Activated CD8-positive, alpha-beta memory T cell treated with anti-CD3 and anti-CD28 coated beads for 36 hours (primary cell): ENCODE results near the gene IGFL4. TPM values are rescaled to one million over a fixed set of nuclear protein-coding genes. Genes with fewer than 3 reads are reported as not detected.
"Not testable (repeated sequence)": the region's sequence is repeated elsewhere in the genome, so short reads cannot be mapped to it uniquely, and the experiment has no call there.

Experiments used
- CTCF ChIA-PET: fragments of 350-600 bp; sonication (Branson Sonifier 250); formaldehyde crosslinking; loops from one replicate; lab custom pipeline; 2021; ENCODE audit warnings: antibody characterized with exemption; lab: Charles Lee
- POLR2A ChIA-PET: fragments of 350-600 bp; sonication (Branson Sonifier 250); formaldehyde crosslinking; loops from one replicate; lab custom pipeline; 2021; ENCODE audit warnings: antibody characterized with exemption; lab: Charles Lee
- total RNA-seq, 2 experiments: library from RNA; stranded (reverse); gene quantifications; one replicate each; pipeline ENCODE4 v1.2.3, GENCODE V29; 2021

Gene IGFL4
- not detected for total RNA-seq

DNA sequence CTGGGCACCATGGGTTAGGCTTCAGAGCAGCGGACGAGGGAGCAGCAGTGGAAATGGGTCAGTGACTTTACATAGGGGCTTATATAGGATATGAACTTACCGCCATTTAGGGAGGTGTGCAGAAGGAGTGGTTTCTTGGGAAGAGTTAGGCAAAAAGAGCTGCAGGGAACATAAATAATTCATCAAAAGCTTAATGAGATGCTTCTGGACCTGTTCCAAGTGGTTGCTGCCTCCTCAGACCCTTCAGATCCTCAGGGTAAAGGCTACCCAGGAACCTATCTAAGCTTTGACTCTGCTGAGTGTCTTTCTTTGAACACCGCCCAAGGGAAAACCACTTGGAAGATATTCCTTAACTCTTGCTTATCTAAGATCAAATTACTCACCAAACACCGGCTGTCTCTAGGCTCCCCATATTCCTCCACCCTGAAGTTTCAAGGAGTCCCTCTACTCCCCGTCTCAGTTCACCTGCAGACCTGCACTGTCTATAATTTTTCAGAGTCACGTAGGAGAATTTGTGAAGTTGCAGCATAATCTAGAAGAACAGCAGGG lies at the start of gene IGFL4:
IGFL4 (minus strand) TSS at position 51 of the 549 bp plus-strand sequence; CDS start at position 11, 40 bp downstream.
- POLR2A ChIA-PET: no interaction called here
- CTCF ChIA-PET: interaction anchor here (1.1 to 2.0 kb wide), 2 partner anchors 13 to 36 kb away, joined by 4 to 5 read pairs; no protein-coding TSS in a partner anchor

DNA sequence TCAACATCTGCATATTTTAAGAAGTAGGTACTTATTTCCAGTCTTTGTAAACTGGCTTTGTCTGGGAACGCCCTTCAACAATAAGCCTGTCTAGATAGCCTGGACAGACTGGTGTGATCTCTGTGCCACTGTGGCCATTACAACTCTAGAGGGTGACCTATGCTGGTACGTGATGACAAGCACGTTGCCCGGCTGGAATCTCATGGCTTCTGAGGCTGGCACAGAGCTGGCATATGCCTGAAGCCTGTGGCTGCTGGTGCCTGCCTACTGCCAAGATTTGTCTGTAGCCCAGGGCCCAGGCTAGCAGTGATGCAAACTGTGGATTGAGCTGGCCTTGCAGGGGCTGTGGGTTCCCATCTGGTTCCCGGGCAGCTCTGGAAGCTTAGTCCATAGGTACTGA lies 49.6 kb upstream of the IGFL4 start:
- POLR2A ChIA-PET: no interaction called here
- CTCF ChIA-PET: interaction anchor here (0.7 to 1.3 kb wide), 2 partner anchors 8 to 12 kb away, joined by 3 read pairs; no protein-coding TSS in a partner anchor

DNA sequence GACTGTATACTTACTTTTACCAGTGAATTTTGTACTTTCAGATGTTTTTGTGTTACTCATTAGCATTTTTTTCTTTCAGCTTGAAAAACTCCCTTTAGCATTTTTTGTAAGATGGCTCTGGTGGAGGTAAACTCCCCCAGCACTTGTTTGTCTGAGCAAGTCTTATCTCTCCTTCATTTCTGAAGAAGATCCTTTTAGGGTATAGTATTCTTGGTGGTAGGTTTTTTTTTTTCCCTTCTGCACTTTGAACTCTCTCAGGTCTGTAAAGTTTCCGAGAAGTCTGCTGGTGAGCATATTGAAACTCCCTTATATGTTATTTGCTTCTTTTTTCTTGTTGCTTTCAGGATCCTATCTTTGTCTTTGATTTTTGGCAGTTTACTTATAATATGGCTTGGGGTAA lies 48.6 kb upstream of the IGFL4 start:
- ChIA-PET CTCF (interaction anchor here (0.7 kb wide), 1 partner anchor 11 kb away, joined by 3 read pairs; no protein-coding TSS in a partner anchor), POLR2A (no interaction called here)

DNA sequence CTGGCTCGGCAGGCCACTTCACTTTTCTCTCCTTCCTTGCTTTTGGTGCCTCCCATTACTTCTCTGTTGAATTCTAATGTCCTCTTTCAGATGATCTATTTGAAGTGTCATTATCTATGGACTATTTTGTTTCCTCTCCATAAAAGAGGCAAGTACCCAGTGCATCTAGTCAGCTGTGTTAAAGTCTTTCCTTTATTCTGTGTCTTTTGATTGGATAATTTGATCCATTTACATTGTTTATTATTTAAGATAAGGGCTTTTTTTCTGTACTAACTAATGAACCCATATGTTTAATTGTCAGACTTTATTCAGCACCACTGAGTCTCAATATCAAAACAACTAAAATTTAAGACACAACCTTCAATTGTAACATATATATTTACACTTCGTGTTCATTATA lies 47.3 kb upstream of the IGFL4 start:
- CTCF ChIA-PET: interaction anchor here (1.0 kb wide), 1 partner anchor 9 kb away, joined by 3 read pairs; no protein-coding TSS in a partner anchor
- POLR2A ChIA-PET: no interaction called here

DNA sequence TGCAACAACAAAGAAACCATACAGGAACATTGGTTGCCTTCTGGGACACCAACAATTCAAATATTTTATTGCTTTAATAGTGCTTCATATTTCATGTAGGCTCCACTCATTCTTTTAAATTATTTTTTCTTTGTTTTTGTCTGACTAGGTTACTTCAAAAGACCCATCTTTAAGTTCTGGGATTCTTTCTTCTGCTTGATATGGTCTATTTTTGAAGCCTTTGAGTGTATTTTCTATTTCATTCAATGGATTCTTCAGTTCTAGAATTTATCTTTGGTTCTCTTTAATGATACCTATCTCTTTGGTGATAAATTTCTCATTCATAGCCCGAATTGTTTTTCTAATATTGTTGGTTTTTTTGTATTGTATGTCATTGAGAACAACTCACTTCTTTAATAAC lies 45.1 kb upstream of the IGFL4 start:
- ChIA-PET POLR2A (no interaction called here), CTCF (no interaction called here)

DNA sequence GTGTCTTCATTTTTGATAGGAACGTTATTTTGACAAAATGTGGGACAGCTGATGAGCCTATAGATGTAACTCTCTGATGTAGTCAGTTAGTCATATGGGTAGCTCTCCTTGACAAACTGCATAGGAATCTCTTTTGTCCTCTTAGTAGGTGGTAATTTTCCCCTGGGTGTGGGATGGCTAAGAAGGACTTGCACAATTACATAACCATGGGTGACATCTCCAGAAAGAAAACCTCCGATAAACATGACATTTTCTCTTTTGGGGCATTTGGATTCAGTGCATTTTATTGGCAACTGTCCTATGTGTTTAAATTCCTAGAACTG lies 41.9 kb upstream of the IGFL4 start:
- ChIA-PET POLR2A (no interaction called here), CTCF (interaction anchor here (0.7 to 1.7 kb wide), 4 partner anchors 8 to 183 kb away, joined by 3 to 8 read pairs (median 3); no protein-coding TSS in a partner anchor)

DNA sequence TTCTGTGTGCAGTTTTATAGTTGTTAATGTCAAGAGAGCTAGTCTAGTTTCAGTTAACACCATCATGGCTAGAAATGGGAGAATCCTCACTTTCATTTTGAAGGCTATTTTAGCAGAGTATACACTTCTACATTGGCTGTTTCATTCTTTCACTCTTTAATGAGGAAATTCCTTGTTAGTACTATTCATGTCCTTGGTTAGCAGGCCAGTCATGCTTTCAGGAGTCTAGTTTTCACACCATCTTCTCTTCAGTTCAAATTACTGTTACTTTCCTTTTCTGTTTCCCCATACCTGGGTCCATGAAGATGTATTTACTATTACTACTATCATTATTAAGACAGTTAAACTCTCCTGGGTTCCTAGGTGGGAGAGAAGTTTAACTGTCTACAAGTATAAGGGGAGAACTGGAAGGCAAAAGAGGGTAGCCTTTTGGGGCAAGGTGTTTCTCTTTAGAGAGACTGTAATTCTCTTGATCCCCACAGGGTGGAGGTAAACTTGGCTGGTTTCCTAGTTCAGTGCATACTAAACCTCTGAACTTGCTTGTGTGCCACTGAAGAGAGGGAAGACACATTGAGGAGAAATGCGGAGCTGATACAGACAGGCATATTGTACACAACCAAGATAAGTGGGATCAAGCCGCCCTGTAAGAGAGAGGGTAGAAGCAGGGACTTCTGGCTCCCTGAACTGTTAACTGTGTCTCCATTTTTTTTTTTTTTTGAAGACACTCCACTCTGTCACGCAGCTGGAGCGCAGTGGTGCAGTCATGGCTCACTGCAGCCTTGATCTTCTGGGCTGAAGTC lies 41.3 kb upstream of the IGFL4 start:
- ChIA-PET POLR2A (no interaction called here), CTCF (interaction anchor here (0.6 to 1.7 kb wide), 6 partner anchors 8 to 199 kb away, joined by 3 to 8 read pairs (median 3); no protein-coding TSS in a partner anchor)

DNA sequence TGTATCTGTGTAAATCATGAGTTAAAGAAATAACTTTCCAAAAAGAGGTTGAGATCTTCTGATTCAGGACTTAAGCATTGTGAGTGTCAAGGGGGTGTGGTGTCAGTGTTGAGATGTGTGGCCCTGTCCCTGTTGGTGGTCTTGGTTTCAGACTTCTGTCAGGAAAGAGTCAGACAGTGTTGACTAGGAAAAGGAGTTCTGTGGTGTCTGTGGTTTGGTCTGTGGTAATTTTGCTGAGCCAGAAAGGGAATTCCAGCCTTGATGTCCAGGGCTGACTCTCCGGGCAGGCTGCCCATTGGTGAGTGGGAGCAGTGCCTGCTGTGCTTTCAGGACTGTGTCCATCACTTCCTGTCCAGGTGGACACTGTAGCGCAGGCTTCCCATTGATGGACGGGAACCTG lies 39.8 kb upstream of the IGFL4 start:
- ChIA-PET CTCF (interaction anchor here (1.0 kb wide), 1 partner anchor 51 kb away, joined by 4 read pairs; no protein-coding TSS in a partner anchor), POLR2A (no interaction called here)

DNA sequence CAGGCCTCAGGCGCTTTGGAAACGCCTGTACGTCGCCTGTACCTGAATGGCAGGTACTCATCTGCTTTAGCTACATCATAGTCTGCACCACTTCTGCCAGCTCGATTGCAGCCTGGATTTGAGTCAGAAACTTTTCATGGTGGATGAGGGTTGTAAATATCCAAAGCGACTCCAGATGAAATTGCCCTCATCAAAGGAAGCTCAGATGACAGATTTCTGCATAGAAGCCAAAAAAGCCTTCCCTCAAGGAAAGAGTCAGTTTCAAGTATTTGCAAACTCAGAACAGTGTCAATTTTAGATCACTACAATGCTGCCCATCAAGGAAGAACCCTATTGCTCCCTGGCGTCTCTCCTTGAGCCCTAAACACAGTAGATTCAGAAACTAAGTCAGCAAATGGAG lies 38.8 kb upstream of the IGFL4 start:
- ChIA-PET POLR2A (no interaction called here), CTCF (interaction anchor here (0.9 to 1.3 kb wide), 3 partner anchors 9 to 186 kb away, joined by 3 to 7 read pairs (median 4); no protein-coding TSS in a partner anchor)

DNA sequence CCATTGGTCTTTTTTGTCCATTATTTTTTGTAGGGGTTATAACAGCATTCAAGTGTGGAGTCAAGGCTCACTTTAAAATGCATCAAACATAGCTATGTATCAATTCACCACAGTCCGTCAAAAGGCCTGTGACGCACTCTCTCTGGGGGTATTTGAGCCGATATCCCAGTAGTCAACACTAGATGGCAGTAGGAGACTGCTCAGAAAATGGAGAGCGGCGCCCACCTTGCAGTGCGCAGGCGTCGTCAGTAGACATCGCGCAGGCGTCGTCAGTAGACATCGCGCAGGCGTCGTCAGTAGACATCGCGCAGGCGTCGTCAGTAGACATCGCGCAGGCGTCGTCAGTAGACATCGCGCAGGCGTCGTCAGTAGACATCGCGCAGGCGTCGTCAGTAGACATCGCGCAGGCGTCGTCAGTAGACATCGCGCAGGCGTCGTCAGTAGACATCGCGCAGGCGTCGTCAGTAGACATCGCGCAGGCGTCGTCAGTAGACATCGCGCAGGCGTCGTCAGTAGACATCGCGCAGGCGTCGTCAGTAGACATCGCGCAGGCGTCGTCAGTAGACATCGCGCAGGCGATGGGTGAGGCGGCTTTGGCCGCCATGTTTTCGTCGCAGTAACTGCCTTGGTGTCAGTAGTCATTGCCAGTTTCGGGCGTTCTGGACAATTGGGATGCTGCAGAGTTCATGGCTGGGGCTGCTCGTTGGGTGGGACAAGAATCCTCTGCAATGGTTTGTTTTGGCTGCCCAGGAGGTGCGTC lies 38.0 kb upstream of the IGFL4 start:
- POLR2A ChIA-PET: not testable (repeated sequence)
- CTCF ChIA-PET: interaction anchor here (0.6 to 1.3 kb wide), 9 partner anchors 9 to 202 kb away, joined by 3 to 7 read pairs (median 3); no protein-coding TSS in a partner anchor

DNA sequence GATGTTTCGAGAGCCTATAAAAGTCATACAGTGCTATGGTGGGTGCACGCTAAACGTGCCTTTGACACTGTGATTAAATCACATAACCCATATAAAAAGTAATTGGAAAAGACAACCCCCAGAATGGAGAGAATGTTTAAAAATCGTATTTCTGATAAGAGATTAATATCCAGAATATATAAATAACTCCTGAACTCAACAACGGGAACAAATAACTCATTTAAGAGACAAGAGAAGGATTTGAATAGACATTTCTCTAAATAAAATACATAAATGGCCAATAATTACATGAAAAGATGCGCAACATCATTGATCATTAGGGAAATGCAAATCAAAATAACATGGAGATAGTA lies 37.0 kb upstream of the IGFL4 start:
- ChIA-PET POLR2A (no interaction called here), CTCF (interaction anchor here (0.6 to 2.0 kb wide), 9 partner anchors 12 to 203 kb away, joined by 3 to 8 read pairs (median 3); no protein-coding TSS in a partner anchor)

DNA sequence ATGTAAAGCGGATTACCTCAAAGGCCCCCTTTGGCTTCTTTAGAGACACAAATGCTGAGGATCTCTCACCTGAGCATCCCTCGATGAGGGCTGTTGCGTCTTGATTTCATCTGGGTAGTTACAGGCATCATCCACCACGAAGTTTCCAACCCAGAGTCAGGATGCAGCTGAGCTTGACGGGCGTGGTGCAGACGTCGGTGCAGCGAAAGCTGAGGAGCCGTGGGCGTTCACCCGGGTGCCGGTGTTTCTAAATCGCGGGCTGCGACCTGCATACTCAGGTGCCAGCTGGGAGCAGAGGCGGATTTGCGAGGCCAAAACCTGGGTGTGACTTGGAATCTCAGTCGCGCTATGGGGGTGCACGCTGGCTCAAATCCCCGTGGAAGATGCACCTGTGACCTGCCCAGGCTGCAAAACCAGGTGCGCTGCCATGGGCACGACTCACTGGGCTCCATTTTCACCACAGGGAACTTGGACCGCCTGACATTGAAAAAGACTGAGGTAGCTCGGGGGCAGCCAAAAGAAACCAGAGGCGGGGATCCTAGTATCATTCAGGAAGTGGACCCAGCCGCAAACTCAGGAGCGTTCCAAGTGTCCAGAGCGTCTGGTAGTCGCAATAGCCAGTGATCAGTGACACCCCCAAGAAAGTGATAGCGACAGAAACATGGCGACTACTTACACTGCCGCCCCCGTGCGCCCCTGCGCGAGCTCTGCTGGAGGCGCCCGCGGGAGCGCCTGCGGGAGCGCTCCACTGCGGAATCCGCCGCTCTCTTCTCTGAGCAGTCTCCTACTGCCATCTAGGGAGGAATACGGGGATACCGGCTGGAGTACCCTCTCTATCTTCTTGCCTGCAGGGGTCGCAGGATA lies 36.4 kb upstream of the IGFL4 start:
- CTCF ChIA-PET: interaction anchor here (0.9 to 2.0 kb wide), 5 partner anchors 35 to 188 kb away, joined by 4 to 8 read pairs (median 4); no protein-coding TSS in a partner anchor
- POLR2A ChIA-PET: no interaction called here

DNA sequence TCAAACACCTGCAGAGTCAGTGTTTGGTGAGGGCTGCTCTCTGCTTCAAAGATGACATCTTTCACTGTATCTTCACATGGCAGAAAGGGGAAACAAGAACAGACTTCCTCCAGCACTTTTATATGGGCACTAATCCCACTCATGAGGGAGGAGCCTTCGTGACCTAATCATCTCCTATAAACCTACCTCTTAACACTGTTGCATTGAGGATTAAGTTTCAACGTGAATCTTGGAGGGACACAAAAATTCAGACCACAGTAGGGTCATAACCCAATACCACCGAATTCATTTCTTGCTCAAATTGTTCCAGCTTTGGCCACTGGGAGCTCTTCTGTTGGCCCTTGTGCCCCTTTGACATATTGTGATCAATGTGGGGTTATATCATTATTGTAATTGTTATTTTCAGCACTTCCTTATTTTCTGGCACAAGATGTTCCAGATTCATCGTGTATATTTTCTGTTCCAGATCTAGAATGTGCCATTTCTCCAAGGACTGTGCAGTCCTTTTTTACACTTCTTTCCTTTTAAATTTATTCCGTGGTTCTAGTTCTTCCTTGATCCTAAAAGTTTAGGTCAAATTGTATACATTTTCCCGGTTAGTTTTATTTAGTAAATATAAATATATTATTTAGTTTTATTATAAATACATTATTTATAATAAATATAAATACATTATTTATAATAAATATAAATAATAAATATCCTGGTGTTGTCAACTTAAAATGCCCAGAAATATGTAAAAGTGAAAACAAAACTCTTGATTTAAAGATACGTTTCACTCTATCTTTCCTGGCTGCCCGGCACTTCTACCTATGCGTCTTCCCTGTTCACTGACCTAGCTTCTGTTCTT lies 35.5 kb upstream of the IGFL4 start:
- ChIA-PET POLR2A (no interaction called here), CTCF (interaction anchor here (0.9 to 2.0 kb wide), 4 partner anchors 34 to 189 kb away, joined by 4 to 8 read pairs (median 4); no protein-coding TSS in a partner anchor)

DNA sequence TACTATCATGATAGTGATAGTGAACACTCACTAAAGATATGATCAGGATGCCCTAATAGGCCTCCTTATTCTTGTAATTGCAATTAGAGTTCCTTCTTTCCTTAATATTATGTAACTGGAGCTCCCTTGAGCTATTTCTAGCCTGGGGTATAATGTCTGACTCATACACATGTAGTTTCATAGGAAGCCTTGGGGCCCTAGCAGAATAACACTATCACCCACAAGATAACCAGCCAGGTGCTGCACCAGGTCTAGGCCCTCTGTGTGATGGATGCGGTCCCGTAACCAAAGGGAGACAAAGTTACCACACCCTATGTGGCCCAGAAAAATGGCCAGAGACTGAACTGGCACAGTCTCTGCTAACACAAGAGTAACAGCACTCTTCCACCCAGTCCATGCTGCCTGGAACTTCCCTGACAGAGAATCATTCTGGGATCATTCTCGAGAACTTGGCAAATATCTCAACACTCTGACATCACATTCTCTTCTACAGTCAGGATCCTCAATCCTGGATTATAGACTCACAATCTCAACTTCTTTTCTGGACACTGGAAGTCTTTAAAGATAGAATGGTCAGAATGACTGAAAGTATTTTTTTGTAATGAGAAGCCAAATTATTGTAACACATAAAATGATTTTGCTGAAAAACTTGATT lies 32.6 kb upstream of the IGFL4 start:
- ChIA-PET POLR2A (no interaction called here), CTCF (no interaction called here)

DNA sequence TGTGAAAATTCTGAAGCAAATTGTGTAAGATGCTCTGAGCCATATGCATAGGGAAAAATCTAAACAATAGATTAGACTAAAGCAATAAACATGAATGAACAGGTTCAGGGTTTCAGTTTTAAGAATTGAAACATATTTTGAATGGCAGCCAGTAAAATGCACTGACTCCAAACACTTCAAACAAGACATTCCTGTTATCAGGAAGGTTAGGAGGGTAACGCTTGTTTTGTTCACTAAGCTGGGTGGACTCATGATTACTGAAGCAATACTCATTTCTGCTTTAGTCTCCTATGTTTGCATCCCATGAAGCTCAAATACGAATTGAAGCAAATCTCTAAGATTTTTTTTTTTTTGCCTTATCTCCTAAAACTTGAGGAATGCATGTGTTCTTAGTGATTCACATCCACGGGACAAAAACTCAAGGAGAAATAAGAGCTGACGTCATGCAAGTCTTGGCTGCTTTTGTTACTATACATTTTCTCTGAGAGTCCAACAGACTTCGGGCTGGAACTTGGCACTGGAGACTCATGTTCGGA lies 29.1 kb upstream of the IGFL4 start:
- ChIA-PET POLR2A (no interaction called here), CTCF (no interaction called here)

DNA sequence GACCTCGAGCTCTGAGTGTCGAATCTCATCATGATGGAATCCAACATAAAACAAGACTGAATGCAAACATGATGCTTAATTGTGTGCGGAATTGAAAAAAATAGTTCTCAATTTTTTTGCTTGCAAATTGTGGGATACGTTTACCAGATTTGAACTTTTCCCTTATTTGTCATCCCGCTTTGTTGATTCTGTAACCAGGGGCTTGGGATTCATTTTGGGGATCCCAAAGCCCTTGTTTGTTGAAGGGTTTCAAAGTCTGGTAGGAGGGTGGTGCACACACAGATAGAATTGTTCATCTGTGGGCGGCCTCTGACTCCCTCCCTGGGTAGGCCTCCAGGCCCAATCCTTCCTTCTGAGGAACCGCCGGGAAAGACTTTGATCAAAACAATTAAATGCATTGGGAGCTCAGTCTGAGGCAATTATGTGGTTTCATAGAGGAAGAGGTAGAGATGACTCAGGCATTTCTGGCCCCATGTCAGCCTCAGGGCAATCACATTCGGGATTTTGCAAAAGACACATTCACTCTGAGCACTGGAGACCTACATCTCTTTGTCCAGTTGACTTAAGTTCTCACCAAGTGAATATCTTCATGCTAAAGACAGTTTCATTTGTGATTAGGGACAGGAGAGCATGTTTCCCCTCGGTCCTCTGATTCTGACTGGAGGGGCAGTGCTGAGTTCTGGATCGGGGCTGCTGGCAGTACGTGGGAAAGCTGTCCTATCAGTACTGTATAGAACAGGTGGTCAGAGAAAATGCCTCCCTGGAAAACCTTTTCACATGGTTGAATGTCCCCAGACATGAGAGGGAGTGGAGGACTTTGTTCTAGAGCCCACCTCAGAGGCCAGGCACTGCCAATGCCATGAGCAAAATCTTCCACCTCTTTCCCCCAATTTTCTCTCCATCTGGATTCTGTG lies 27.8 kb upstream of the IGFL4 start:
- ChIA-PET CTCF (no interaction called here), POLR2A (no interaction called here)
